HepG2 (cell line): Measurements from ENCODE around the gene NRAP. TPM values are rescaled to one million over a fixed set of nuclear protein-coding genes. Genes with fewer than 3 reads are reported as not detected.

Source experiments
- ATAC-seq: fragments of 200-7000 bp; cut with Tn5 transposase; 3 replicates; pipeline ENCODE4 v1.9.1; 2020; ENCODE audit warnings: mild to moderate bottlenecking, moderate library complexity
- BruUV-seq: library from RNA; stranded (reverse); fragments of 400-500 nt; replicated peaks from 2 replicates; lab custom pipeline; 2021; lab: Mats Ljungman, UMichigan
- CTCF ChIA-PET: fragments of 300-600 bp; formaldehyde crosslinking; extraction: SDS; loops from one replicate; lab custom pipeline; 2021; ENCODE audit warnings: low total read pairs, inconsistent platforms, low intra/inter-chr PET ratio; lab: Yijun Ruan, JAX
- POLR2A ChIA-PET: fragments of 350-600 bp; sonication (Branson Sonifier 250); formaldehyde crosslinking; loops from one replicate; lab custom pipeline; 2020; ENCODE audit warnings: antibody characterized with exemption, inconsistent platforms; lab: Yijun Ruan, JAX
- DNase-seq: peaks from one replicate; pipeline ENCODE4 v3.0.0-alpha.2; 2015; ENCODE audit warnings: low spot score
- FAIRE-seq: peaks from 3 replicates; lab custom pipeline; 2011; peaks lifted over from hg19 to GRCh38; lab: Jason Lieb, UNC
- H2AFZ ChIP-seq: one replicate; pipeline ENCODE4 v1.6.1; 2011; ENCODE audit warnings: low read length, inconsistent platforms
- H3K27ac ChIP-seq: fragments of 300-600 bp; 3 replicates; pipeline ENCODE4 v1.8.0; 2011; ENCODE audit warnings: mixed run types, mild to moderate bottlenecking, mixed read lengths, low read length, inconsistent platforms; ENCODE audit not compliant: insufficient read depth; ENCODE audit errors: extremely low read length
- H3K27me3 ChIP-seq, 2 experiments: fragments of 200-600 bp in 1 of 2; 2 replicates in 1 of 2; 3 replicates in 1 of 2; pipeline versions ENCODE4 v1.6.0 to v1.8.0; 2011; ENCODE audit warnings: low read length in 2 of 2, mild to moderate bottlenecking in 2 of 2, moderate library complexity in 2 of 2, inconsistent platforms in 1 of 2; ENCODE audit not compliant: insufficient read depth in 2 of 2, control insufficient read depth in 1 of 2
- H3K36me3 ChIP-seq, 2 experiments: fragments of 200-600 bp in 1 of 2; replicated peaks in 1 of 2; 2 replicates in 1 of 2; 3 replicates in 1 of 2; pipeline versions ENCODE4 v1.5.1 to v1.8.0; 2011; ENCODE audit warnings: low read length in 2 of 2, inconsistent platforms in 1 of 2; ENCODE audit not compliant: insufficient read depth in 2 of 2, control insufficient read depth in 1 of 2
- H3K4me1 ChIP-seq: 2 replicates; pipeline ENCODE4 v1.5.1; 2012; ENCODE audit warnings: low read length, inconsistent platforms; ENCODE audit not compliant: insufficient read depth
- H3K4me2 ChIP-seq: 2 replicates; pipeline ENCODE4 v1.6.0; 2011; ENCODE audit warnings: low read depth, low read length, inconsistent platforms
- H3K4me3 ChIP-seq, 3 experiments: fragments of 200-600 bp in 1 of 3; sonication (generic), shearing (Covaris generic) in 1 of 3; replicated peaks in 1 of 3; 2 replicates each; pipeline ENCODE4 v1.5.1; 2011 to 2016; ENCODE audit warnings: low read length in 3 of 3, inconsistent platforms in 2 of 3, low read depth in 2 of 3, mild to moderate bottlenecking in 2 of 3, control low read depth in 1 of 3, mixed read lengths in 1 of 3; ENCODE audit not compliant: insufficient read depth in 1 of 3
- H3K79me2 ChIP-seq: one replicate; pipeline ENCODE4 v1.6.1; 2011; ENCODE audit warnings: low read length, inconsistent platforms; ENCODE audit not compliant: insufficient read depth
- H3K9ac ChIP-seq: 2 replicates; pipeline ENCODE4 v1.6.0; 2011; ENCODE audit warnings: mild to moderate bottlenecking, low read depth, low read length, inconsistent platforms; ENCODE audit not compliant: insufficient read depth
- H3K9me3 ChIP-seq: 2 replicates; pipeline ENCODE4 v1.5.1; 2012; ENCODE audit warnings: mild to moderate bottlenecking, low read length
- H4K20me1 ChIP-seq: 2 replicates; pipeline ENCODE4 v1.6.0; 2011; ENCODE audit warnings: inconsistent platforms, mild to moderate bottlenecking, low read length, moderate library complexity; ENCODE audit not compliant: insufficient read depth
- E2F2 ChIP-seq: sonication (generic); formaldehyde crosslinking; IDR thresholded peaks from 2 replicates; pipeline ENCODE4 v1.4.0; 2020; ENCODE audit warnings: missing genetic modification reagents, borderline replicate concordance
- HCFC1 ChIP-seq: fragments of 150-350 bp; IDR thresholded peaks from 2 replicates; pipeline ENCODE4 v1.6.1; 2014; ENCODE audit warnings: low read depth, low read length
- WGBS: methylation state at CpG from one replicate; pipeline ENCODE4 v1.1.6; 2017; ENCODE audit warnings: low lambda C conversion rate; 5-methylcytosine and 5-hydroxymethylcytosine counted together
- in situ Hi-C: cut with HindIII; loops from 2 replicates; pipeline ENCODE4 v1.10.0; 2017; ENCODE audit warnings: low pct_unique_long_range_greater_than_20kb; ENCODE audit not compliant: extremely low pct_ligation_motif_present
- intact Hi-C: fragments of 100-400 bp; cut with micrococcal nuclease; formaldehyde crosslinking; loops from one replicate; pipeline ENCODE4 v1.10.0; 2022; ENCODE audit not compliant: unreplicated experiment
- polyA plus RNA-seq, 8 experiments: library from polyadenylated mRNA; depleted of rRNA in 3 of 8; stranded (reverse) in 7 of 8; unstranded in 1 of 8; fragments of >200 nt; fragmentation: Illumina TruSeq in 4 of 8; extraction: Trizol in 4 of 8; gene quantifications; 2 replicates each; pipeline versions ENCODE4 v1.2.1 to v1.2.3, GENCODE V29; 2011 to 2016; ENCODE audit warnings: low read depth in 4 of 8, missing spikeins in 1 of 8, mixed read lengths in 1 of 8; ENCODE audit not compliant: insufficient read depth in 1 of 8
- total RNA-seq, 5 experiments: library from RNA; depleted of rRNA; stranded (reverse); fragments of >200 nt; fragmentation: Illumina TruSeq; extraction: Trizol; gene quantifications; 2 replicates each; pipeline ENCODE4 v1.2.3, GENCODE V29; 2016; ENCODE audit warnings: low read depth in 1 of 5
- TF ChIP-seq, protein P1 (sequence below): sonication (generic); formaldehyde crosslinking; IDR thresholded peaks from 2 replicates; pipeline ENCODE4 v1.4.0; 2020; ENCODE audit warnings: mild to moderate bottlenecking, missing genetic modification reagents

NRAP gene
- total and polyA plus RNA-seq, 2 of the 13 experiments (the other 11 are each of a cell fraction or from before 2014, with no cell fraction given) = not detected

- no peak for DNase-seq
- no peak overlapping the region for H3K4me3 ChIP-seq
- no peaks in the 10 kb centered on the region for H3K9me3 ChIP-seq
- BruUV-seq = no TSS peak
- WGBS = 60% methylated on average over 10 of the region's 10 CpGs
- ATAC-seq = no peak
- 0 out of 2 replicates have a peak, but pooled peaks cover 8% of the 10 kb centered on the region for H3K4me1 ChIP-seq
- H2AFZ ChIP-seq = no peak overlapping the region
- no peak overlapping the region for H3K4me2 ChIP-seq
- H3K9ac ChIP-seq = no peak overlapping the region
- FAIRE-seq = no peak
- no peaks in the 10 kb centered on the region for H3K27me3 ChIP-seq
- intact Hi-C loops (no loop called here), in situ Hi-C loops (no loop called here)
- H3K79me2 ChIP-seq = no peaks in the 10 kb centered on the region
- H3K27ac ChIP-seq = no peak overlapping the region
- ChIA-PET CTCF (no interaction called here), POLR2A (no interaction called here)
- H3K36me3 ChIP-seq = no peaks in the 10 kb centered on the region
- TF ChIP-seq HCFC1 (no peak), E2F2 (CRISPR knock-in tag) (no peak)
- TF ChIP-seq, protein P1, sequence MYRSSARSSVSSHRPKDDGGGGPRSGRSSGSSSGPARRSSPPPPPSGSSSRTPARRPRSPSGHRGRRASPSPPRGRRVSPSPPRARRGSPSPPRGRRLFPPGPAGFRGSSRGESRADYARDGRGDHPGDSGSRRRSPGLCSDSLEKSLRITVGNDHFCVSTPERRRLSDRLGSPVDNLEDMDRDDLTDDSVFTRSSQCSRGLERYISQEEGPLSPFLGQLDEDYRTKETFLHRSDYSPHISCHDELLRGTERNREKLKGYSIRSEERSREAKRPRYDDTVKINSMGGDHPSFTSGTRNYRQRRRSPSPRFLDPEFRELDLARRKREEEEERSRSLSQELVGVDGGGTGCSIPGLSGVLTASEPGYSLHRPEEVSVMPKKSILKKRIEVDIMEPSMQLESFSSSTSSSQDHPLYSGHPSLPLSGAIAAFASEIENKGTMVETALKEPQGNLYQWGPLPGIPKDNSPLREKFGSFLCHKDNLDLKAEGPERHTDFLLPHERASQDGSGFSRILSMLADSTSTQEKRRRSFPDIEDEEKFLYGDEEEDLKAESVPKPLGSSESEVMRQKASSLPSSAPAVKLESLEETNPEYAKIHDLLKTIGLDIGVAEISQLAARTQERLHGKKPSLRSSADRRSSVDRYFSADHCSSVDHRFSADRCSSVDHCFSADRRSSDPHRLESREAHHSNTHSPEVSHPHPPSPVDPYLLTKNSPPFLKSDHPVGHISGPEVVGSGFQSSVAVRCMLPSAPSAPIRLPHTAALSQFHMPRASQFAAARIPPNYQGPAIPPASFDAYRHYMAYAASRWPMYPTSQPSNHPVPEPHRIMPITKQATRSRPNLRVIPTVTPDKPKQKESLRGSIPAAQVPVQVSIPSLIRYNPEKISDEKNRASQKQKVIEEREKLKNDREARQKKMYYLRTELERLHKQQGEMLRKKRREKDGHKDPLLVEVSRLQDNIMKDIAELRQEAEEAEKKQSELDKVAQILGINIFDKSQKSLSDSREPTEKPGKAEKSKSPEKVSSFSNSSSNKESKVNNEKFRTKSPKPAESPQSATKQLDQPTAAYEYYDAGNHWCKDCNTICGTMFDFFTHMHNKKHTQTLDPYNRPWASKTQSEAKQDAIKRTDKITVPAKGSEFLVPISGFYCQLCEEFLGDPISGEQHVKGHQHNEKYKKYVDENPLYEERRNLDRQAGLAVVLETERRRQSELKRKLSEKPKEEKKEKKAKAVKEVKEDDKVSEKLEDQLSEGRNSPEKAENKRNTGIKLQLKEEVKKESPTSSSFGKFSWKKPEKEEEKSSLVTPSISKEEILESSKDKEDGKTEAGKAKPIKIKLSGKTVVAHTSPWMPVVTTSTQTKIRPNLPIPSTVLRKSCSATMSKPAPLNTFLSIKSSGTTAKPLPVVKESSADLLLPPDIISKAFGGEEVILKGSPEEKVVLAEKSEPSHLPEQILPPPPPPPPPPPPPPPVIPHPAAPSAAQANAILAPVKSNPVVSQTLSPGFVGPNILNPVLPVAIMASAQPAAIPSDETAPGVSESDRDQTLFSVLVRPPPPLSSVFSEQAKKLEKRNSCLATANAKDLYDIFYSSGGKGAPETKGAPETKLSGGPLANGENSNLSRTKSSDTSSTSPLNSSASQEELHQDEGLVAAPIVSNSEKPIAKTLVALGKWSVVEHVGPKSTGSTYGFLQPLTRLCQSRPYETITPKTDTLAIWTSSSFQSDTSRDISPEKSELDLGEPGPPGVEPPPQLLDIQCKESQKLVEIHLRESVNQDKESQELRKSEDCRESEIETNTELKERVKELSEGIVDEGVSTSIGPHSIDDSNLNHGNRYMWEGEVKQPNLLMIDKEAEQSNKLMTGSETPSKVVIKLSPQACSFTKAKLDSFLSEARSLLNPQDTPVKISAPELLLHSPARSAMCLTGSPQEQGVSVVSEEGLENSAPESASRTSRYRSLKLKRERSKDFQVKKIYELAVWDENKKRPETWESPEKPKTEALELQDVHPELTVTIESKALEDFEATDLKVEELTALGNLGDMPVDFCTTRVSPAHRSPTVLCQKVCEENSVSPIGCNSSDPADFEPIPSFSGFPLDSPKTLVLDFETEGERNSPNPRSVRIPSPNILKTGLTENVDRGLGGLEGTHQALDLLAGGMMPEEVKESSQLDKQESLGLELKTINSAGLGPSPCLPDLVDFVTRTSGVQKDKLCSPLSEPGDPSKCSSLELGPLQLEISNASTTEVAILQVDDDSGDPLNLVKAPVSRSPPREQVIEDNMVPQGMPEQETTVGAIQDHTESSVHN = no peak
- H4K20me1 ChIP-seq = no peaks in the 10 kb centered on the region
Observed at GRCh38 chr10:113646336-113647201, 17.3 kb downstream of the NRAP start.
